Ovary (tissue), 3 donors: ENCODE results near the gene ADAM20.

Source experiments
- EP300 ChIP-seq: sonication (generic); formaldehyde crosslinking; IDR thresholded peaks from one replicate; pipeline ENCODE4 v1.6.1; 2017; ENCODE audit warnings: antibody characterized with exemption
- POLR2A ChIP-seq: fragments of 450-650 bp; IDR thresholded peaks from one replicate; pipeline ENCODE4 v1.6.1; 2017; ENCODE audit warnings: antibody characterized with exemption, mild to moderate bottlenecking, moderate library complexity
- TF ChIP-seq, protein P1 (sequence below), 3 donors: fragments of 450-650 bp in 2 of 3; fragments of 200-600 bp in 1 of 3; IDR thresholded peaks; one replicate each; pipeline versions ENCODE4 v1.5.1 to v1.8.0; 2016 to 2022; ENCODE audit warnings: antibody characterized with exemption in 3 of 3, mild to moderate bottlenecking in 1 of 3
- donor health status: DM: no; HTN: no; CAD: no.

GRCh38 chr14:70534904-70535303, at the start of gene ADAM20:
- TF ChIP-seq, protein P1, sequence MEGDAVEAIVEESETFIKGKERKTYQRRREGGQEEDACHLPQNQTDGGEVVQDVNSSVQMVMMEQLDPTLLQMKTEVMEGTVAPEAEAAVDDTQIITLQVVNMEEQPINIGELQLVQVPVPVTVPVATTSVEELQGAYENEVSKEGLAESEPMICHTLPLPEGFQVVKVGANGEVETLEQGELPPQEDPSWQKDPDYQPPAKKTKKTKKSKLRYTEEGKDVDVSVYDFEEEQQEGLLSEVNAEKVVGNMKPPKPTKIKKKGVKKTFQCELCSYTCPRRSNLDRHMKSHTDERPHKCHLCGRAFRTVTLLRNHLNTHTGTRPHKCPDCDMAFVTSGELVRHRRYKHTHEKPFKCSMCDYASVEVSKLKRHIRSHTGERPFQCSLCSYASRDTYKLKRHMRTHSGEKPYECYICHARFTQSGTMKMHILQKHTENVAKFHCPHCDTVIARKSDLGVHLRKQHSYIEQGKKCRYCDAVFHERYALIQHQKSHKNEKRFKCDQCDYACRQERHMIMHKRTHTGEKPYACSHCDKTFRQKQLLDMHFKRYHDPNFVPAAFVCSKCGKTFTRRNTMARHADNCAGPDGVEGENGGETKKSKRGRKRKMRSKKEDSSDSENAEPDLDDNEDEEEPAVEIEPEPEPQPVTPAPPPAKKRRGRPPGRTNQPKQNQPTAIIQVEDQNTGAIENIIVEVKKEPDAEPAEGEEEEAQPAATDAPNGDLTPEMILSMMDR (IDR thresholded peaks at IDR 0.05) = no peak
- TF ChIP-seq EP300 (no peak), POLR2A (no peak)
